ENCODE data around the gene THYN1. TPM values are rescaled to one million over a fixed set of nuclear protein-coding genes. Genes with fewer than 3 reads are reported as not detected.

Gene THYN1
- total RNA-seq, 4 donors from 2014 or later = 49.8 to 143 (median 53.6) TPM

DNA sequence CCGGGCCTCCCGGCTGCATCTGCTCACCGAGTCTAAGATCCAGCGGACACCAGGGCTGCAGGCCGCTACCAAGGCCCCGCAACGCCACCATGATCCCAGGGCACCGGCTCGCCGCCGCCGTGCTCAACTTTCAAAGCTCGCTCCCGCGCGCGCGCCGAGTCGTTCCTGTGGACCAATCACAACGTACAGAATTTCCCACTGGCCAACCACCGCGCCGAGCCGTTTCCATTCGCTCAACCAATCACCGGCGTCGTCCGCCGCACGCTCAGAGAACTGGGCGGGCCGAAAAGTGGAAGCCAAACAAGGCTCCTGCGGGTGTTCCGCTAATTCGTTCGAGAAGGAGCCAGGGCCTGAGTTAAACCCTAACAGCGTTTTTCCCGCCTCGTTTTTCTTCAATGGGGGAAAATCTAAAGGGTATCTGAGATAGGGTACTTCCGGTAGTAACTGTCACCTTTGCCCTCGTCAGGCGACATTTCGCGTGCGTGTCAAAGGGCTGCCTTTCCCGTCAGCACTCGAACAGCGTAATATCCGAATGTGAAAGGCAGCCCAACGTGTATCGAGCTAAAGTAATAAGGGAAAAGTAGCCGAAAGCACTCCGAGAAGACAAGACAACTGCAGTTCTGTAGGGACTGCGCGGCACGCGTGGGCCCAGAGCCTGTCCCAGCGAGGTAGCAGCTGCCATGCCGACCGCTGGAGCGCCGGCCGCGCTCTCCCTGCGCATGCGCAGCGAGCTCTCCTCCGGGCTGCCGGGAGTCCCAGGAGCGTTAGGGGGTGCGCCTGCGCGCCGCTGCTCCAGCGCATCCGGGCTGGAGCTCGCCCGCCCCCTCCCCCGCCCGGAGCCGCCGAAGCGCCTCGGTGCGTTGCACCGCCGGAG is 29.1 kb downstream of the THYN1 start, which contains the start of the genes NCAPD3 and VPS26B:
Gene NCAPD3, minus strand, starts transcription at position 132 of the 874 bp plus-strand sequence. Its CDS starts 41 bp downstream, at position 91.
Gene VPS26B, plus strand, starts transcription at position 836 of the 874 bp plus-strand sequence. CDS start 452 bp downstream, outside the sequence.
- TF ChIP-seq POLR2A (IDR thresholded peaks at IDR 0.05) = peak; percentile 96 to 99
- TF ChIP-seq, protein P1, sequence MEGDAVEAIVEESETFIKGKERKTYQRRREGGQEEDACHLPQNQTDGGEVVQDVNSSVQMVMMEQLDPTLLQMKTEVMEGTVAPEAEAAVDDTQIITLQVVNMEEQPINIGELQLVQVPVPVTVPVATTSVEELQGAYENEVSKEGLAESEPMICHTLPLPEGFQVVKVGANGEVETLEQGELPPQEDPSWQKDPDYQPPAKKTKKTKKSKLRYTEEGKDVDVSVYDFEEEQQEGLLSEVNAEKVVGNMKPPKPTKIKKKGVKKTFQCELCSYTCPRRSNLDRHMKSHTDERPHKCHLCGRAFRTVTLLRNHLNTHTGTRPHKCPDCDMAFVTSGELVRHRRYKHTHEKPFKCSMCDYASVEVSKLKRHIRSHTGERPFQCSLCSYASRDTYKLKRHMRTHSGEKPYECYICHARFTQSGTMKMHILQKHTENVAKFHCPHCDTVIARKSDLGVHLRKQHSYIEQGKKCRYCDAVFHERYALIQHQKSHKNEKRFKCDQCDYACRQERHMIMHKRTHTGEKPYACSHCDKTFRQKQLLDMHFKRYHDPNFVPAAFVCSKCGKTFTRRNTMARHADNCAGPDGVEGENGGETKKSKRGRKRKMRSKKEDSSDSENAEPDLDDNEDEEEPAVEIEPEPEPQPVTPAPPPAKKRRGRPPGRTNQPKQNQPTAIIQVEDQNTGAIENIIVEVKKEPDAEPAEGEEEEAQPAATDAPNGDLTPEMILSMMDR (IDR thresholded peaks at IDR 0.05) = peak in 1 of 4 experiments; percentile 39
- intact Hi-C loops (cut with DNase I; ENCODE audit: low total_unique reads) = no loop called here
- no peaks in the 10 kb centered on the region for H3K27me3 ChIP-seq
- H3K4me3 ChIP-seq = peak within 1 kb of the TSS; percentile 81 to 98
- H3K9me3 ChIP-seq = no peaks in the 10 kb centered on the region
- DNase-seq = peak; percentile 95 to 96
- H3K27ac ChIP-seq = peak within 1 kb of the TSS; percentile 96
- no peaks in the 10 kb centered on the region for H3K36me3 ChIP-seq
- peaks cover 0 to 9% of the 10 kb centered on the region in 2 donors for H3K4me1 ChIP-seq

DNA sequence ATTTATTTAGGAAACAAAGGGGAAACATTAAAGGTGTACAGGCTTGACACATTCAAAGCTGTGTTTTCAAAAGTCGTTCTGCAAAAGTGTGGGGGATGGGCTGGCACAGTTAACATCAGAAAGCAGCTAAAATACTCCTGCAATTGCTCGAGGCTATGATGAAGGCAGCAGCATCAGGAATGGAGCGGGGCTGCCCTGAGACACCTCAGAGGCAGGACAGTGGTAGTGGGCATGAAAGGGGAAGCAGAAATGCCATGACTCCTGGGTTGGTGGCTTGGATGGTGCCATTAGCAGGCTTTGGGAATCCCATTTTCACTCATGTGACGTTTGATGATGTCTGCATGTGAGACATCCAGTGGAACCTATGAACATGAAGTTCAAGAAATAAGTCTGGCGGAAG is 30.0 kb downstream of the THYN1 start:
- Histone ChIP-seq H3K27me3 (no peaks in the 10 kb centered on the region), H3K4me3 (peak overlapping the region; percentile 81 to 98), H3K27ac (peak overlapping the region in 1 of 2 donors; percentile 96), H3K36me3 (no peaks in the 10 kb centered on the region), H3K9me3 (no peaks in the 10 kb centered on the region), H3K4me1 (peaks cover 0 to 9% of the 10 kb centered on the region in 2 donors)
- no peak for DNase-seq
- TF ChIP-seq, protein P1 (IDR thresholded peaks at IDR 0.05) = no peak
- no peak for TF ChIP-seq POLR2A (IDR thresholded peaks at IDR 0.05)
- intact Hi-C loops (cut with DNase I; ENCODE audit: low total_unique reads) = no loop called here

DNA sequence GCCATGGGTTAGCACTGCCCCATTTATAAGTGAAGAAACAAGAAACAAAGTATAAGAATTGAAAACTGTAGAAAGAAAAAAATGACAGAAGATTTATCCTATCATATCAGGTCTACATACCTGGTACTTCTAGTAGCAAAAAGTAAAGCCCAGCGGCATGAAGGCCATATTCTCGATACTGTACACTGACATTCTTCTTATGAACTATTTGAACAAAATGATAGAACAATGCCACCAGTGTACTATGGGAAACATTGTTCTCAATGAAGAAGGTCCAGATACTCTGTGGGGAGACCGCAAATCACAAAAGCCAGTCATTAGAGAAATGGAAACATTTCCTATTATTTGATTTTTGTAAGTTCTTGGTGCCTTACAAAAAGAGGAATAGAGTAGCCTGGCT is 36.3 kb downstream of the THYN1 start:
- TF ChIP-seq, protein P1 (IDR thresholded peaks at IDR 0.05) = no peak
- no peak for TF ChIP-seq POLR2A (IDR thresholded peaks at IDR 0.05)
- intact Hi-C loops (cut with DNase I; ENCODE audit: low total_unique reads) = loop anchor here (10.0 kb wide), 1 partner anchor 48 kb away; no protein-coding TSS in a partner anchor
- Histone ChIP-seq H3K4me3 (no peak overlapping the region), H3K4me1 (no peaks in the 10 kb centered on the region), H3K27me3 (no peaks in the 10 kb centered on the region), H3K36me3 (no peaks in the 10 kb centered on the region), H3K27ac (no peak overlapping the region), H3K9me3 (no peaks in the 10 kb centered on the region)
- no peak for DNase-seq

DNA sequence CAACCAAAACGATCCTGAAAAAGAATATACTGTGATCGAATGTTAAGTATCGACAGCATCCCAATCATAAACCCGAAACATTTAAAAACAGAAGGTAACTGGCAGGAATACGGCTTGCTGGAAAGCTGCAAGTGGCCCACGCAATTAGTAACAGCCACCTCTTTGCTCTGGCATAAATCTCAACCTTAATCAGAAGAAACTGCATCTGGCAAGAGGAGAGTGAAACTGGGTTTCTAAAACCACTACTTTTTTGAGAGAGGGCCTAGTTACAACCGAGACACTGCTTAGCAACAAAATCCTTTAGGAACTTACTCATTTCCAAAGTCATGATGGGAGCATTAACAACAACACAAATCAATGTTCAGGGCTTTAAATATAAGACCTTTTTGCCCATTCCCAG is 37.3 kb downstream of the THYN1 start:
- Histone ChIP-seq H3K4me1 (no peaks in the 10 kb centered on the region), H3K27ac (no peak overlapping the region), H3K36me3 (no peaks in the 10 kb centered on the region), H3K27me3 (no peaks in the 10 kb centered on the region), H3K4me3 (no peak overlapping the region), H3K9me3 (no peaks in the 10 kb centered on the region)
- TF ChIP-seq, protein P1 (IDR thresholded peaks at IDR 0.05) = no peak
- TF ChIP-seq POLR2A (IDR thresholded peaks at IDR 0.05) = no peak
- intact Hi-C loops (cut with DNase I; ENCODE audit: low total_unique reads) = loop anchor here (10.0 kb wide), 1 partner anchor 49 kb away; no protein-coding TSS in a partner anchor
- no peak for DNase-seq

Measured in uterus (tissue), 4 donors.